WTC11 (cell line): ENCODE results near the gene HS1BP3. TPM values are rescaled to one million over a fixed set of nuclear protein-coding genes. Genes with fewer than 3 reads are reported as not detected.

Experiments used
- ATAC-seq: fragments of 200-7000 bp; cut with Tn5 transposase; 2 replicates; pipeline ENCODE4 v1.10.0; 2021; ENCODE audit warnings: mild to moderate bottlenecking, moderate library complexity
- CTCF ChIA-PET: fragments of 300-600 bp; sonication (Branson Sonifier 250); formaldehyde crosslinking; loops from one replicate; lab custom pipeline; 2021; ENCODE audit warnings: antibody characterized with exemption; lab: Charles Lee
- POLR2A ChIA-PET: fragments of 350-600 bp; sonication (Branson Sonifier 250); formaldehyde crosslinking; loops from one replicate; lab custom pipeline; 2021; ENCODE audit warnings: antibody characterized with exemption; lab: Charles Lee
- DNase-seq: peaks from one replicate; pipeline ENCODE4 v3.0.0; 2021; ENCODE audit warnings: low spot score
- H3K27ac Mint-ChIP-seq: 2 replicates; pipeline ENCODE4 v1.8.0; 2021; ENCODE audit warnings: mixed read lengths
- H3K27me3 Mint-ChIP-seq: 2 replicates; pipeline ENCODE4 v1.8.0; 2021; ENCODE audit warnings: low read depth, mild to moderate bottlenecking, moderate library complexity, mixed read lengths
- H3K36me3 Mint-ChIP-seq: 2 replicates; pipeline ENCODE4 v1.8.0; 2021; ENCODE audit warnings: mixed read lengths
- H3K4me1 Mint-ChIP-seq: 2 replicates; pipeline ENCODE4 v1.8.0; 2022; ENCODE audit warnings: mixed read lengths
- H3K4me3 Mint-ChIP-seq: 2 replicates; pipeline ENCODE4 v1.8.0; 2021; ENCODE audit warnings: mild to moderate bottlenecking, moderate library complexity, mixed read lengths
- H3K9me3 Mint-ChIP-seq: 2 replicates; pipeline ENCODE4 v1.8.0; 2021; ENCODE audit warnings: mixed read lengths
- CBFB ChIP-seq: sonication (generic); formaldehyde crosslinking; IDR thresholded peaks from 2 replicates; pipeline ENCODE4 v1.8.1; 2022; ENCODE audit warnings: mild to moderate bottlenecking, low read depth, missing genetic modification reagents
- FOXJ3 ChIP-seq: sonication (generic); formaldehyde crosslinking; IDR thresholded peaks from 2 replicates; pipeline ENCODE4 v1.9.0; 2021; ENCODE audit warnings: missing genetic modification reagents, mild to moderate bottlenecking, borderline replicate concordance
- FOXK1 ChIP-seq: sonication (generic); formaldehyde crosslinking; IDR thresholded peaks from 2 replicates; pipeline ENCODE4 v1.8.0; 2022; ENCODE audit warnings: mild to moderate bottlenecking, moderate library complexity, missing genetic modification reagents
- FOXP1 ChIP-seq: sonication (generic); formaldehyde crosslinking; IDR thresholded peaks from 2 replicates; pipeline ENCODE4 v1.8.0; 2022; ENCODE audit warnings: missing genetic modification reagents, mild to moderate bottlenecking, moderate library complexity, borderline replicate concordance
- RELA ChIP-seq: sonication (generic); formaldehyde crosslinking; IDR thresholded peaks from 2 replicates; pipeline ENCODE4 v1.8.1; 2022; ENCODE audit warnings: missing genetic modification reagents, mild to moderate bottlenecking, borderline replicate concordance
- TP53 ChIP-seq: sonication (generic); formaldehyde crosslinking; IDR thresholded peaks from 2 replicates; pipeline ENCODE4 v1.8.1; 2023; ENCODE audit warnings: mild to moderate bottlenecking, missing genetic modification reagents
- ZNF219 ChIP-seq: sonication (generic); formaldehyde crosslinking; IDR thresholded peaks from 2 replicates; pipeline ENCODE4 v1.8.0; 2023; ENCODE audit warnings: missing genetic modification reagents, mild to moderate bottlenecking, borderline replicate concordance
- total RNA-seq: library from RNA; stranded (reverse); gene quantifications from 3 replicates; pipeline ENCODE4 v1.2.3, GENCODE V29; 2021
- TF ChIP-seq, protein P1 (sequence below): sonication (generic); formaldehyde crosslinking; IDR thresholded peaks from 2 replicates; pipeline ENCODE4 v1.8.1; 2023; ENCODE audit warnings: mild to moderate bottlenecking, missing genetic modification reagents, moderate library complexity
- TF ChIP-seq, protein P2 (sequence below): fragments of 250-450 bp; sonication (Bioruptor Pico); conservative IDR thresholded peaks from 2 replicates; pipeline ENCODE4 v1.9.0; 2021; ENCODE audit warnings: mild to moderate bottlenecking
- TF ChIP-seq, protein P3 (sequence below): sonication (generic); formaldehyde crosslinking; IDR thresholded peaks from 2 replicates; pipeline ENCODE4 v1.8.1; 2023; ENCODE audit warnings: mild to moderate bottlenecking, moderate library complexity, missing genetic modification reagents
- TF ChIP-seq, protein P4 (sequence below): sonication (generic); formaldehyde crosslinking; IDR thresholded peaks from 2 replicates; pipeline ENCODE4 v1.8.1; 2022; ENCODE audit warnings: mild to moderate bottlenecking, moderate library complexity, missing genetic modification reagents
- TF ChIP-seq, protein P5 (sequence below): sonication (generic); formaldehyde crosslinking; IDR thresholded peaks from 2 replicates; pipeline ENCODE4 v1.8.1; 2023; ENCODE audit warnings: mild to moderate bottlenecking, missing genetic modification reagents
- TF ChIP-seq, protein P6 (sequence below): sonication (generic); formaldehyde crosslinking; IDR thresholded peaks from 2 replicates; pipeline ENCODE4 v1.8.0; 2022; ENCODE audit warnings: mild to moderate bottlenecking, missing genetic modification reagents
- TF ChIP-seq, protein P7 (sequence below): sonication (generic); formaldehyde crosslinking; conservative IDR thresholded peaks from 2 replicates; pipeline ENCODE4 v1.8.1; 2022; ENCODE audit warnings: mild to moderate bottlenecking, missing genetic modification reagents
- TF ChIP-seq, protein P8 (sequence below): sonication (generic); formaldehyde crosslinking; IDR thresholded peaks from 2 replicates; pipeline ENCODE4 v1.8.1; 2023; ENCODE audit warnings: mild to moderate bottlenecking, missing genetic modification reagents, borderline replicate concordance

The HS1BP3 gene
- total RNA-seq, 1 experiment from 2014 or later, result 17.9 TPM

DNA sequence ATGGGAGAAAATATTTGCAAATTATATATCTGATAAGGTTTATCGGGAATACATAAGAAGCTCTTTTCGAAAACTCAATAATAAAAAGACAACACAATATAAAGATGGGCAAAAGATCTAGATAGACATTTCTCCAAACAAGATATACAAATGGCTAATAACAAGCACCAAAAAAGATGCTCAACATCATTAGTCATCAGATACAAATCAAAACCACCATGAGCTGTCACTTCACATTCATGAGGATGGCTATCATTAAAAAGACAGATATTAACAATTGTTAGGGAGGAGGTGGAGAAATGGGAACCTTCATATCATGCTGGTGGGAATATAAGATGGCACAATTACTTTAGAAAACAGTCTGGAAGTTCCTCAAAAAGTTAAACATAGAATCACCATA lies 48.1 kb downstream of the HS1BP3 start:
- TF ChIP-seq, protein P1, sequence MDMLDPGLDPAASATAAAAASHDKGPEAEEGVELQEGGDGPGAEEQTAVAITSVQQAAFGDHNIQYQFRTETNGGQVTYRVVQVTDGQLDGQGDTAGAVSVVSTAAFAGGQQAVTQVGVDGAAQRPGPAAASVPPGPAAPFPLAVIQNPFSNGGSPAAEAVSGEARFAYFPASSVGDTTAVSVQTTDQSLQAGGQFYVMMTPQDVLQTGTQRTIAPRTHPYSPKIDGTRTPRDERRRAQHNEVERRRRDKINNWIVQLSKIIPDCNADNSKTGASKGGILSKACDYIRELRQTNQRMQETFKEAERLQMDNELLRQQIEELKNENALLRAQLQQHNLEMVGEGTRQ (CRISPR knock-in tag), result no peak
- no peak for TF ChIP-seq FOXK1
- Mint-ChIP-seq H3K4me1 (peaks cover 3% of the 10 kb centered on the region; the same call in 1 of the 2 replicates), H3K36me3 (no peaks in the 10 kb centered on the region; the same call in 1 of the 2 replicates), H3K9me3 (peaks cover 6% of the 10 kb centered on the region), H3K27ac (no peak overlapping the region), H3K27me3 (no peaks in the 10 kb centered on the region), H3K4me3 (no peak overlapping the region)
- ChIA-PET CTCF (interaction anchor here (0.7 to 2.3 kb wide), 4 partner anchors 15 to 389 kb away, joined by 3 to 5 read pairs (median 4); no protein-coding TSS in a partner anchor), POLR2A (no interaction called here)
- no peak for DNase-seq
- no peak for ATAC-seq

DNA sequence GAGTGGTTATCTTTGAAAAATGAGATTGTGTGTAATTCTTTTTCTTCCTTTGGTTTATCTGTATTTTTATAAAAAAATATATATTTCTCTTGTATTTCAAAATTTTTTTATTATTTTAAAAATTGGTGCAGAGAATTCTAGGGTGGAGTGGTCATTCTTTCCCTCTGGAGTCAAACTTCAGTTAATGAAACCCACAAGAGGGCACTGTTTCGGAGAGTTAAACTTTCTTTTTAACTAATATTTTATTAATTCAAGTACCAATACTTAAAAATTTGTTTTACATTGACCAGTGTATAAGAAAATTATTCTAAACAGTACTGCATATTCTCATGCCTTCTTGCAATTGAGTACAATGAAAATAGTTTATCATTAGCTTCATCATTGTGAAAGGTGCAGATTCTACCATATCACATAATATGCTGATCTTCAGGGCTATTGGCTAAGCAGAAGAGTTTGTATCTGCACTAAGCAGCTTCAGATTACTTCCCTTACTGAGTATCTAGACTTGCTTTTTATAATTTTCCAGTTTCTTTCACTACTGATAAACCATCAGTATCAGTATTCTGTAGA lies 50.1 kb downstream of the HS1BP3 start:
- DNase-seq (no peak), ATAC-seq (no peak)
- Mint-ChIP-seq H3K27me3 (no peaks in the 10 kb centered on the region), H3K27ac (no peak overlapping the region), H3K9me3 (no peaks in the 10 kb centered on the region), H3K36me3 (no peaks in the 10 kb centered on the region), H3K4me1 (peaks cover 9% of the 10 kb centered on the region), H3K4me3 (no peak overlapping the region)
- ChIA-PET POLR2A (no interaction called here), CTCF (interaction anchor here (1.8 kb wide), 2 partner anchors 17 to 34 kb away, joined by 4 to 5 read pairs; no protein-coding TSS in a partner anchor)
- TF ChIP-seq, protein P2, sequence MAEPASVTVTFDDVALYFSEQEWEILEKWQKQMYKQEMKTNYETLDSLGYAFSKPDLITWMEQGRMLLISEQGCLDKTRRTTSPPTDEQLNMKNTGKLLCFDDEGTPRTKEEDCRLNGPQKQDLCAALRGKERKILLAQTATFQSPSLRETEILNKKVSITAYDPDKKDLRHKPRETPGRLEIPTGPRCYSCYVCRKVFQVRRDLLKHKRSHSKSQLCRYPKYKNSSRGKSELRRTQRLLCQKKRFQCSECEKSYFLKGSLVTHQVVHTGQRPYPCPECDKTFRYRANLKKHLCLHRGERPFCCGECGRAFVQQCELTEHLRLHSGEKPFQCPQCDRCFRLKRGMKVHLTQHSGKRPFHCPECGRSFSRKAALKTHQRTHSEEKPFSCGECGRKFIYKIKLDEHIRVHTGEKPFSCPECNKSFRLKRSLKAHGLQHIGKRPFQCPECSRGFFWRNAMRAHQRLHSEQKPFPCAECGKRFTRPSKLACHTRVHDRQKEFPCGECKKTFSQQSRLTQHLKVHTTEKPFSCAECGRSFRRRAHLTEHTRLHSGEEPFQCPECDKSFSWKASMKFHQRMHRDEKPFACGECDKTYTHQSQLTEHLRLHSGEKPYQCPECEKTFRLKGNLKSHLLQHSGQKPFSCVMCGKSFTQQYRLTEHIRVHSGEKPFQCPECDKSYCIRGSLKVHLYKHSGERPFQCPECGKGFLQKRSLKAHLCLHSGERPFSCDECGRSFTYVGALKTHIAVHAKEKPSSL (CRISPR knock-in tag), result no peak
- no peak for TF ChIP-seq TP53 (CRISPR knock-in tag)
- TF ChIP-seq, protein P3, sequence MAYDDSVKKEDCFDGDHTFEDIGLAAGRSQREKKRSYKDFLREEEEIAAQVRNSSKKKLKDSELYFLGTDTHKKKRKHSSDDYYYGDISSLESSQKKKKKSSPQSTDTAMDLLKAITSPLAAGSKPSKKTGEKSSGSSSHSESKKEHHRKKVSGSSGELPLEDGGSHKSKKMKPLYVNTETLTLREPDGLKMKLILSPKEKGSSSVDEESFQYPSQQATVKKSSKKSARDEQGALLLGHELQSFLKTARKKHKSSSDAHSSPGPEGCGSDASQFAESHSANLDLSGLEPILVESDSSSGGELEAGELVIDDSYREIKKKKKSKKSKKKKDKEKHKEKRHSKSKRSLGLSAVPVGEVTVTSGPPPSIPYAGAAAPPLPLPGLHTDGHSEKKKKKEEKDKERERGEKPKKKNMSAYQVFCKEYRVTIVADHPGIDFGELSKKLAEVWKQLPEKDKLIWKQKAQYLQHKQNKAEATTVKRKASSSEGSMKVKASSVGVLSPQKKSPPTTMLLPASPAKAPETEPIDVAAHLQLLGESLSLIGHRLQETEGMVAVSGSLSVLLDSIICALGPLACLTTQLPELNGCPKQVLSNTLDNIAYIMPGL (CRISPR knock-in tag), result no peak
- TF ChIP-seq, protein P4, sequence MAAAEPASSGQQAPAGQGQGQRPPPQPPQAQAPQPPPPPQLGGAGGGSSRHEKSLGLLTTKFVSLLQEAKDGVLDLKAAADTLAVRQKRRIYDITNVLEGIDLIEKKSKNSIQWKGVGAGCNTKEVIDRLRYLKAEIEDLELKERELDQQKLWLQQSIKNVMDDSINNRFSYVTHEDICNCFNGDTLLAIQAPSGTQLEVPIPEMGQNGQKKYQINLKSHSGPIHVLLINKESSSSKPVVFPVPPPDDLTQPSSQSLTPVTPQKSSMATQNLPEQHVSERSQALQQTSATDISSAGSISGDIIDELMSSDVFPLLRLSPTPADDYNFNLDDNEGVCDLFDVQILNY, result no peak
- TF ChIP-seq ZNF219 (CRISPR knock-in tag), result no peak
- no peak for TF ChIP-seq FOXP1
- TF ChIP-seq CBFB, result no peak
- TF ChIP-seq, protein P5, sequence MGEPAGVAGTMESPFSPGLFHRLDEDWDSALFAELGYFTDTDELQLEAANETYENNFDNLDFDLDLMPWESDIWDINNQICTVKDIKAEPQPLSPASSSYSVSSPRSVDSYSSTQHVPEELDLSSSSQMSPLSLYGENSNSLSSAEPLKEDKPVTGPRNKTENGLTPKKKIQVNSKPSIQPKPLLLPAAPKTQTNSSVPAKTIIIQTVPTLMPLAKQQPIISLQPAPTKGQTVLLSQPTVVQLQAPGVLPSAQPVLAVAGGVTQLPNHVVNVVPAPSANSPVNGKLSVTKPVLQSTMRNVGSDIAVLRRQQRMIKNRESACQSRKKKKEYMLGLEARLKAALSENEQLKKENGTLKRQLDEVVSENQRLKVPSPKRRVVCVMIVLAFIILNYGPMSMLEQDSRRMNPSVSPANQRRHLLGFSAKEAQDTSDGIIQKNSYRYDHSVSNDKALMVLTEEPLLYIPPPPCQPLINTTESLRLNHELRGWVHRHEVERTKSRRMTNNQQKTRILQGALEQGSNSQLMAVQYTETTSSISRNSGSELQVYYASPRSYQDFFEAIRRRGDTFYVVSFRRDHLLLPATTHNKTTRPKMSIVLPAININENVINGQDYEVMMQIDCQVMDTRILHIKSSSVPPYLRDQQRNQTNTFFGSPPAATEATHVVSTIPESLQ (CRISPR knock-in tag), result no peak
- TF ChIP-seq RELA, result no peak
- no peak for TF ChIP-seq FOXJ3 (CRISPR knock-in tag)

DNA sequence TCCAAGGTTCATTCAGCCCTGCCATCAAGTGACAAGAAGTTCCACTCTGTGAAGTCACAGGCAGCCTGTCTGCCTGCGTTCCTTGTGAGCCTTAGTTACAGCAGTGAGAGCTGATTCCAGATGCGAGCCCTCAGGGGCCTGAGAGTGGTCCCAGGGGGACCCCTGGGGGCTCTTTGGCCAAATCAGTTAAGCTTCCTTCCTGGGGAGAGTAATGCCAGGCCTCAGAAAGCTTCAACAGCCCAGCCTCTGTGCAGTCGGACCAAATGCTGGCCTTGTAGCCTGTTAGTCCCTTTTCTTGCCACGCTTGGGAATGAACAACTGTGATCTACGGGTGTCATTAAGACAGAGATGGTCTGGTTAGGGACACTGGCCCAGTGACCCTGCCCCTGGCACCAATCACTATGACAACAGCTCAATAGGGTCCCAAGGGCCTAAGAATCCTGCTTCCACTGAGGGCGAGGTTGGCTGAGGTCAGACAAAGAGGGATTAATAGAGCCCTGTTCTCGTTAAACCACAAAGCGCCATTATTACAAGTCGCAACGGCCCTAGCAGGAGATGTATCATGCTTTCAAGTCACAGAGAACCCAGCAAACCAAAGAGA lies 50.9 kb downstream of the HS1BP3 start:
- CTCF ChIA-PET, result interaction anchor here (0.9 to 1.5 kb wide), 4 partner anchors 36 to 188 kb away, joined by 3 read pairs; no protein-coding TSS in a partner anchor
- no peak overlapping the region for H3K27ac Mint-ChIP-seq
- TF ChIP-seq, protein P6, sequence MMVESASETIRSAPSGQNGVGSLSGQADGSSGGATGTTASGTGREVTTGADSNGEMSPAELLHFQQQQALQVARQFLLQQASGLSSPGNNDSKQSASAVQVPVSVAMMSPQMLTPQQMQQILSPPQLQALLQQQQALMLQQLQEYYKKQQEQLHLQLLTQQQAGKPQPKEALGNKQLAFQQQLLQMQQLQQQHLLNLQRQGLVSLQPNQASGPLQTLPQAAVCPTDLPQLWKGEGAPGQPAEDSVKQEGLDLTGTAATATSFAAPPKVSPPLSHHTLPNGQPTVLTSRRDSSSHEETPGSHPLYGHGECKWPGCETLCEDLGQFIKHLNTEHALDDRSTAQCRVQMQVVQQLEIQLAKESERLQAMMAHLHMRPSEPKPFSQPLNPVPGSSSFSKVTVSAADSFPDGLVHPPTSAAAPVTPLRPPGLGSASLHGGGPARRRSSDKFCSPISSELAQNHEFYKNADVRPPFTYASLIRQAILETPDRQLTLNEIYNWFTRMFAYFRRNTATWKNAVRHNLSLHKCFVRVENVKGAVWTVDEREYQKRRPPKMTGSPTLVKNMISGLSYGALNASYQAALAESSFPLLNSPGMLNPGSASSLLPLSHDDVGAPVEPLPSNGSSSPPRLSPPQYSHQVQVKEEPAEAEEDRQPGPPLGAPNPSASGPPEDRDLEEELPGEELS (CRISPR knock-in tag), result no peak
- no peak for TF ChIP-seq RELA
- TF ChIP-seq, protein P7, sequence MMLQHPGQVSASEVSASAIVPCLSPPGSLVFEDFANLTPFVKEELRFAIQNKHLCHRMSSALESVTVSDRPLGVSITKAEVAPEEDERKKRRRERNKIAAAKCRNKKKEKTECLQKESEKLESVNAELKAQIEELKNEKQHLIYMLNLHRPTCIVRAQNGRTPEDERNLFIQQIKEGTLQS (CRISPR knock-in tag), result no peak
- TF ChIP-seq, protein P8, sequence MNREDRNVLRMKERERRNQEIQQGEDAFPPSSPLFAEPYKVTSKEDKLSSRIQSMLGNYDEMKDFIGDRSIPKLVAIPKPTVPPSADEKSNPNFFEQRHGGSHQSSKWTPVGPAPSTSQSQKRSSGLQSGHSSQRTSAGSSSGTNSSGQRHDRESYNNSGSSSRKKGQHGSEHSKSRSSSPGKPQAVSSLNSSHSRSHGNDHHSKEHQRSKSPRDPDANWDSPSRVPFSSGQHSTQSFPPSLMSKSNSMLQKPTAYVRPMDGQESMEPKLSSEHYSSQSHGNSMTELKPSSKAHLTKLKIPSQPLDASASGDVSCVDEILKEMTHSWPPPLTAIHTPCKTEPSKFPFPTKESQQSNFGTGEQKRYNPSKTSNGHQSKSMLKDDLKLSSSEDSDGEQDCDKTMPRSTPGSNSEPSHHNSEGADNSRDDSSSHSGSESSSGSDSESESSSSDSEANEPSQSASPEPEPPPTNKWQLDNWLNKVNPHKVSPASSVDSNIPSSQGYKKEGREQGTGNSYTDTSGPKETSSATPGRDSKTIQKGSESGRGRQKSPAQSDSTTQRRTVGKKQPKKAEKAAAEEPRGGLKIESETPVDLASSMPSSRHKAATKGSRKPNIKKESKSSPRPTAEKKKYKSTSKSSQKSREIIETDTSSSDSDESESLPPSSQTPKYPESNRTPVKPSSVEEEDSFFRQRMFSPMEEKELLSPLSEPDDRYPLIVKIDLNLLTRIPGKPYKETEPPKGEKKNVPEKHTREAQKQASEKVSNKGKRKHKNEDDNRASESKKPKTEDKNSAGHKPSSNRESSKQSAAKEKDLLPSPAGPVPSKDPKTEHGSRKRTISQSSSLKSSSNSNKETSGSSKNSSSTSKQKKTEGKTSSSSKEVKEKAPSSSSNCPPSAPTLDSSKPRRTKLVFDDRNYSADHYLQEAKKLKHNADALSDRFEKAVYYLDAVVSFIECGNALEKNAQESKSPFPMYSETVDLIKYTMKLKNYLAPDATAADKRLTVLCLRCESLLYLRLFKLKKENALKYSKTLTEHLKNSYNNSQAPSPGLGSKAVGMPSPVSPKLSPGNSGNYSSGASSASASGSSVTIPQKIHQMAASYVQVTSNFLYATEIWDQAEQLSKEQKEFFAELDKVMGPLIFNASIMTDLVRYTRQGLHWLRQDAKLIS (CRISPR knock-in tag), result no peak

More for the DNA sequence above, 50.9 kb downstream of the HS1BP3 start:
- Mint-ChIP-seq H3K27me3 (no peaks in the 10 kb centered on the region), H3K9me3 (no peaks in the 10 kb centered on the region), H3K4me1 (peaks cover 17% of the 10 kb centered on the region), H3K4me3 (no peak overlapping the region), H3K36me3 (no peaks in the 10 kb centered on the region)
- POLR2A ChIA-PET, result interaction anchor here (0.6 to 2.0 kb wide), 3 partner anchors 152 to 411 kb away, joined by 4 to 7 read pairs (median 4); partner anchors contain the start of gene RHOB
- no peak for DNase-seq
- no peak for ATAC-seq
